SK-N-SH treated with all-trans-retinoic acid at 6 μM for 48 hours (cell line): ENCODE measurements around the gene PSMB7.

Experiments used
- CREB5 ChIP-seq: fragments of 250-450 bp; sonication (Bioruptor Pico); IDR thresholded peaks from 2 replicates; pipeline ENCODE4 v1.5.1; 2020; ENCODE audit warnings: low read depth, mild to moderate bottlenecking, moderate library complexity
- TCF4 ChIP-seq: fragments of 250-450 bp; sonication (Bioruptor Pico); IDR thresholded peaks from 2 replicates; pipeline ENCODE4 v1.8.0; 2021; ENCODE audit warnings: mild to moderate bottlenecking, moderate library complexity, borderline replicate concordance

GRCh38 chr9:124325816-124326215, 89.4 kb downstream of the PSMB7 start:
- no peak for TF ChIP-seq CREB5
- no peak for TF ChIP-seq TCF4 (CRISPR knock-in tag)
